D721Med (cell line): Measurements from ENCODE around the gene VSX1.

Source experiments
- DNase-seq: peaks from one replicate; pipeline ENCODE4 v3.0.0; 2011; ENCODE audit warnings: low spot score; ENCODE audit not compliant: insufficient read length
- FAIRE-seq: peaks from 2 replicates; lab custom pipeline; 2011; peaks lifted over from hg19 to GRCh38; lab: Jason Lieb, UNC
- CTCF ChIP-seq: IDR thresholded peaks from 2 replicates; pipeline ENCODE4 v1.5.1; 2012; ENCODE audit warnings: mild to moderate bottlenecking, control low read depth; ENCODE audit not compliant: insufficient read depth; ENCODE audit errors: missing control alignments

The VSX1 gene

GRCh38 chr20:25032478-25033264, 49.3 kb downstream of the VSX1 start:
- no peak for FAIRE-seq
- no peak for DNase-seq
- no peak for TF ChIP-seq CTCF

- TF ChIP-seq CTCF: no peak
- no peak for DNase-seq
- FAIRE-seq: no peak
Observed at GRCh38 chr20:25032065-25032477, 49.9 kb downstream of the VSX1 start.

GRCh38 chr20:25031241-25031640, 50.7 kb downstream of the VSX1 start:
- FAIRE-seq (no peak), DNase-seq (no peak)

GRCh38 chr20:25030649-25031207, 51.2 kb downstream of the VSX1 start:
- no peak for TF ChIP-seq CTCF
- FAIRE-seq (no peak), DNase-seq (no peak)

More at GRCh38 chr20:25031241-25031640, 50.7 kb downstream of the VSX1 start:
- TF ChIP-seq CTCF: no peak

GRCh38 chr20:25030007-25030648, 51.8 kb downstream of the VSX1 start:
- FAIRE-seq: no peak
- no peak for DNase-seq

GRCh38 chr20:25025986-25026605, 55.8 kb downstream of the VSX1 start:
- FAIRE-seq (no peak), DNase-seq (no peak)
- TF ChIP-seq CTCF: no peak

More at GRCh38 chr20:25030007-25030648, 51.8 kb downstream of the VSX1 start:
- no peak for TF ChIP-seq CTCF
